ENCODE data around the gene ACAP3.
A peak's percentile ranks its signal among the peaks of the same experiment; 100 is the strongest.

ACAP3 gene

DNA sequence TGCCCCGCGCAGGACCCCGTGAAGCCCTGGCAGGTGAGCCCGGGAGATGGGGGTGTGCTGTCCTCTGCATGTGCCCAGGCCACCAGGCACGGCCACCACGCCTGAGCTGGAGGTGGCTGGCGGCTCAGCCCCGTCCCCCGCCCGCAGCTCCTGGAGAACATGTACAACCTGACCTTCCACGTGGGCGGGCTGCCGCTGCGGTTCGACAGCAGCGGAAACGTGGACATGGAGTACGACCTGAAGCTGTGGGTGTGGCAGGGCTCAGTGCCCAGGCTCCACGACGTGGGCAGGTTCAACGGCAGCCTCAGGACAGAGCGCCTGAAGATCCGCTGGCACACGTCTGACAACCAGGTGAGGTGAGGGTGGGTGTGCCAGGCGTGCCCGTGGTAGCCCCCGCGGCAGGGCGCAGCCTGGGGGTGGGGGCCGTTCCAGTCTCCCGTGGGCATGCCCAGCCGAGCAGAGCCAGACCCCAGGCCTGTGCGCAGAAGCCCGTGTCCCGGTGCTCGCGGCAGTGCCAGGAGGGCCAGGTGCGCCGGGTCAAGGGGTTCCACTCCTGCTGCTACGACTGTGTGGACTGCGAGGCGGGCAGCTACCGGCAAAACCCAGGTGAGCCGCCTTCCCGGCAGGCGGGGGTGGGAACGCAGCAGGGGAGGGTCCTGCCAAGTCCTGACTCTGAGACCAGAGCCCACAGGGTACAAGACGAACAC, 25.2 kb upstream of the ACAP3 start:
- no peaks in the 10 kb centered on the region for H3K27me3 ChIP-seq (replicated peaks; ENCODE audit: control insufficient read depth, insufficient read depth, low read length)
- no peak overlapping the region for H3K4me3 ChIP-seq (ENCODE audit: low read length)
- no peak for DNase-seq (ENCODE audit: low read depth)

DNA sequence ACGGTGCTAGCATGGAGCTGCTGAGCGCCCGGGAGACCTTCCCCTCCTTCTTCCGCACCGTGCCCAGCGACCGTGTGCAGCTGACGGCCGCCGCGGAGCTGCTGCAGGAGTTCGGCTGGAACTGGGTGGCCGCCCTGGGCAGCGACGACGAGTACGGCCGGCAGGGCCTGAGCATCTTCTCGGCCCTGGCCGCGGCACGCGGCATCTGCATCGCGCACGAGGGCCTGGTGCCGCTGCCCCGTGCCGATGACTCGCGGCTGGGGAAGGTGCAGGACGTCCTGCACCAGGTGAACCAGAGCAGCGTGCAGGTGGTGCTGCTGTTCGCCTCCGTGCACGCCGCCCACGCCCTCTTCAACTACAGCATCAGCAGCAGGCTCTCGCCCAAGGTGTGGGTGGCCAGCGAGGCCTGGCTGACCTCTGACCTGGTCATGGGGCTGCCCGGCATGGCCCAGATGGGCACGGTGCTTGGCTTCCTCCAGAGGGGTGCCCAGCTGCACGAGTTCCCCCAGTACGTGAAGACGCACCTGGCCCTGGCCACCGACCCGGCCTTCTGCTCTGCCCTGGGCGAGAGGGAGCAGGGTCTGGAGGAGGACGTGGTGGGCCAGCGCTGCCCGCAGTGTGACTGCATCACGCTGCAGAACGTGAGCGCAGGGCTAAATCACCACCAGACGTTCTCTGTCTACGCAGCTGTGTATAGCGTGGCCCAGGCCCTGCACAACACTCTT, 24.5 kb upstream of the ACAP3 start:
- H3K36me3 ChIP-seq (ENCODE audit: control insufficient read depth, insufficient read depth, low read length, severe bottlenecking) = peaks cover 7% of the 10 kb centered on the region
- H3K9ac ChIP-seq (ENCODE audit: low read length) = no peak overlapping the region
- peaks cover 13% of the 10 kb centered on the region for H3K4me1 ChIP-seq (ENCODE audit: control insufficient read depth, insufficient read depth, low read length)
- H3K4me3 ChIP-seq (ENCODE audit: low read length) = no peak overlapping the region
- H3K27me3 ChIP-seq (replicated peaks; ENCODE audit: control insufficient read depth, insufficient read depth, low read length) = no peaks in the 10 kb centered on the region
- no peak for DNase-seq (ENCODE audit: low read depth)
- no peaks in the 10 kb centered on the region for H3K9me3 ChIP-seq (ENCODE audit: control insufficient read depth, low read length)

More for the DNA sequence above, 25.2 kb upstream of the ACAP3 start:
- peaks cover 13% of the 10 kb centered on the region for H3K4me1 ChIP-seq (ENCODE audit: control insufficient read depth, insufficient read depth, low read length)
- H3K36me3 ChIP-seq (ENCODE audit: control insufficient read depth, insufficient read depth, low read length, severe bottlenecking) = peaks cover 5% of the 10 kb centered on the region
- H3K9ac ChIP-seq (ENCODE audit: low read length) = no peak overlapping the region
- no peaks in the 10 kb centered on the region for H3K9me3 ChIP-seq (ENCODE audit: control insufficient read depth, low read length)

DNA sequence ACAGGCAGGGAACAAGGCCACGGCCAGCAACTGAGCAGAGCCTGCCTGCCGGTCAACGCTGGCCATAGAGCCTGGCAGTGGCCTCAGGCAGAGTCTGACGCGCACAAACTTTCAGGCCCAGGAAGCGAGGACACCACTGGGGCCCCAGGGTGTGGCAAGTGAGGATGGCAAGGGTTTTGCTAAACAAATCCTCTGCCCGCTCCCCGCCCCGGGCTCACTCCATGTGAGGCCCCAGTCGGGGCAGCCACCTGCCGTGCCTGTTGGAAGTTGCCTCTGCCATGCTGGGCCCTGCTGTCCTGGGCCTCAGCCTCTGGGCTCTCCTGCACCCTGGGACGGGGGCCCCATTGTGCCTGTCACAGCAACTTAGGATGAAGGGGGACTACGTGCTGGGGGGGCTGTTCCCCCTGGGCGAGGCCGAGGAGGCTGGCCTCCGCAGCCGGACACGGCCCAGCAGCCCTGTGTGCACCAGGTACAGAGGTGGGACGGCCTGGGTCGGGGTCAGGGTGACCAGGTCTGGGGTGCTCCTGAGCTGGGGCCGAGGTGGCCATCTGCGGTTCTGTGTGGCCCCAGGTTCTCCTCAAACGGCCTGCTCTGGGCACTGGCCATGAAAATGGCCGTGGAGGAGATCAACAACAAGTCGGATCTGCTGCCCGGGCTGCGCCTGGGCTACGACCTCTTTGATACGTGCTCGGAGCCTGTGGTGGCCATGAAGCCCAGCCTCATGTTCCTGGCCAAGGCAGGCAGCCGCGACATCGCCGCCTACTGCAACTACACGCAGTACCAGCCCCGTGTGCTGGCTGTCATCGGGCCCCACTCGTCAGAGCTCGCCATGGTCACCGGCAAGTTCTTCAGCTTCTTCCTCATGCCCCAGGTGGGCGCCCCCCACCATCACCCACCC, 23.6 kb upstream of the ACAP3 start, which contains the start of gene TAS1R3:
TSS of gene TAS1R3 (plus strand) at position 213 of the 898 bp plus-strand sequence. CDS start at position 279, 66 bp downstream.
- peak; percentile 41 for DNase-seq (ENCODE audit: low read depth)
- Histone ChIP-seq H3K36me3 (ENCODE audit: control insufficient read depth, insufficient read depth, low read length, severe bottlenecking) (peaks cover 6% of the 10 kb centered on the region), H3K27me3 (replicated peaks; ENCODE audit: control insufficient read depth, insufficient read depth, low read length) (no peaks in the 10 kb centered on the region), H3K4me1 (ENCODE audit: control insufficient read depth, insufficient read depth, low read length) (peaks cover 13% of the 10 kb centered on the region), H3K9ac (ENCODE audit: low read length) (peak within 1 kb of the TSS; percentile 54), H3K9me3 (ENCODE audit: control insufficient read depth, low read length) (no peaks in the 10 kb centered on the region), H3K4me3 (ENCODE audit: low read length) (no peak within 1 kb of the TSS)

DNA sequence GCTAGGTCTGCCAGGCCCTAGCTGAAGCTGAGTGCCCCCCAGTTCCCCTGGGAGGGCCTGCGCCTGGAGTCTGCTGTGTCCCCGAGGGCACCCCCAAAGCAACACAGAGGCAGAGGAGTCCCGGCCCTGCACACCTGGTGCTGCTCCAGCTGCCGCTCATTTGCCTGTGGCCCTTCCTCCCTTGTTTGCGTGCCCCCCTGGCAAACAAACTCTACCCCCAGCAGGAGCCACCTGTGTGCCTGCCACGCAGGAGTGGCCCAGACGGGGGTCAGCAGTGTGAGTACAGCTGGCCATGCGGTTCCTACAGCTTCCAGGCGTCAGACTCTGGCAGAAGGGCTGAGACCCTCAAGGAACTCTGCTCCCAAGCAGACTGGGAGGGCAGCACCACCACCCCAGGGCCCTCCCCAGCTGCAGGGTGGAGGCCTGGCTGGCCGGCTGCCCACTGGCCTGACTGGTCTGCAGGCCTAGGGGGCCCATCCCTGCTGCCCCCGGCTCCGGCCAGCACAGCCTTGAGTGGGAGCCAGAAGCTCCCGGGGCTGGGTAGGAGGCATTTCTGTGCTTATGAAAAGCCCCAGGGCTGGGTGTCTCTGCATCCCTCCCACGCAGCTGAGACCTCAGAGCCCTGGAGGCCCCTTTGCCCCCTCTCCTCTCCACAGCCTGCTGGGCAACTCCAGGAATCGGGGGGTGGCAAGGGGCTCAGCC, 22.8 kb upstream of the ACAP3 start:
- Histone ChIP-seq H3K36me3 (ENCODE audit: control insufficient read depth, insufficient read depth, low read length, severe bottlenecking) (peaks cover 6% of the 10 kb centered on the region), H3K9me3 (ENCODE audit: control insufficient read depth, low read length) (no peaks in the 10 kb centered on the region), H3K4me1 (ENCODE audit: control insufficient read depth, insufficient read depth, low read length) (peaks cover 19% of the 10 kb centered on the region), H3K4me3 (ENCODE audit: low read length) (no peak overlapping the region), H3K9ac (ENCODE audit: low read length) (peak overlapping the region; percentile 54), H3K27me3 (replicated peaks; ENCODE audit: control insufficient read depth, insufficient read depth, low read length) (no peaks in the 10 kb centered on the region)
- DNase-seq (ENCODE audit: low read depth) = peak; percentile 40

DNA sequence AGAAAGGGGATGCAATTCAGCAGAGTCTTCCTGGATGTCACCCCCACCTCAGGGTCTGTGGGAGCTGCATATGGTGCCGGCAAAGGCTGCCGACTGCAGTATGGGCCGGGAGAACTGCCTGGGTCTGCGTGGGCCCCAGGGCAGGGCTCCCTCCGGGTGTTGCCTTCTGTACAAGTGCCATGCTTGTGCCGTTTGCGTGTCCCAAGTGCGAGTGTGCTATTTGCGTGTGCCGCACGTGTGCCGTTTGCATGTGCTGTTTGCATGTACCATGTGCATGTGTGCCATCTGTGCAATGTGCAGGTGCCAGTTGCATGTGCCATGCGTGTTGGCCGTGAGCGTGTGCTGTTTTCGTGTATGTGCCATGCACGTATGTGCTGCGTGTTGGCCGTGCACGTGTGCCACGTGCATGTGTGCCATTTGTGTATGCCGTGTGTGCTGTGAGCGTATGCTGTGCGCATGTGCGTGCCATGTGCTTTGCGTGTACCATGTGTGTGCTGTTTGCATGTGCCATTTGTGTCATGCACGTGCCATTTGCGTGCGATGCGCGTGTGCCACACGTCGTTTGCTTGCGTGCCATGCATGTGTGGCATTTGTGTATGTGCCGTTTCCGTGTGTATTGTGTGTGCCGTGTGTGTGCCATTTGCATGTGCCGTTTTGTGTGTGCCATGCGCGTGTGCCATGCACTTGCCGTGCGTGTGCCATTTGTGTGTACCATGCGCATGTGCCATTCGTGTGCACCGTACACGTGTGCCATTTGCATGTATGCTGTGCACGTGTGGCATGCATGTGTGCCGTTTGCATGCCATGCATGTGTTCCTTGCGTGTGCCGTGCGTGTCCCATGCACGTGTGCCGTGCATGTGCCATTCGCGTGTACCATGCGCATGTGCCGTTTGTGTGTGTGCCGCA, 21.8 kb upstream of the ACAP3 start:
- H3K4me3 ChIP-seq (ENCODE audit: low read length) = no peak overlapping the region
- H3K27me3 ChIP-seq (replicated peaks; ENCODE audit: control insufficient read depth, insufficient read depth, low read length) = no peaks in the 10 kb centered on the region
- peaks cover 23% of the 10 kb centered on the region for H3K4me1 ChIP-seq (ENCODE audit: control insufficient read depth, insufficient read depth, low read length)
- H3K36me3 ChIP-seq (ENCODE audit: control insufficient read depth, insufficient read depth, low read length, severe bottlenecking) = peaks cover 6% of the 10 kb centered on the region
- DNase-seq (ENCODE audit: low read depth) = no peak
- no peak overlapping the region for H3K9ac ChIP-seq (ENCODE audit: low read length)
- H3K9me3 ChIP-seq (ENCODE audit: control insufficient read depth, low read length) = no peaks in the 10 kb centered on the region

DNA sequence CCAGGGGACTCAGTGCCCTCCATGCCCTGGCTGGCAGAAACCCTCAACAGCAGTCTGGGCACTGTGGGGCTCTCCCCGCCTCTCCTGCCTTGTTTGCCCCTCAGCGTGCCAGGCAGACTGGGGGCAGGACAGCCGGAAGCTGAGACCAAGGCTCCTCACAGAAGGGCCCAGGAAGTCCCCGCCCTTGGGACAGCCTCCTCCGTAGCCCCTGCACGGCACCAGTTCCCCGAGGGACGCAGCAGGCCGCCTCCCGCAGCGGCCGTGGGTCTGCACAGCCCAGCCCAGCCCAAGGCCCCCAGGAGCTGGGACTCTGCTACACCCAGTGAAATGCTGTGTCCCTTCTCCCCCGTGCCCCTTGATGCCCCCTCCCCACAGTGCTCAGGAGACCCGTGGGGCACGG, 20.5 kb upstream of the ACAP3 start:
- Histone ChIP-seq H3K36me3 (ENCODE audit: control insufficient read depth, insufficient read depth, low read length, severe bottlenecking) (peaks cover 6% of the 10 kb centered on the region), H3K9ac (ENCODE audit: low read length) (no peak overlapping the region), H3K4me1 (ENCODE audit: control insufficient read depth, insufficient read depth, low read length) (peaks cover 27% of the 10 kb centered on the region), H3K9me3 (ENCODE audit: control insufficient read depth, low read length) (no peaks in the 10 kb centered on the region), H3K27me3 (replicated peaks; ENCODE audit: control insufficient read depth, insufficient read depth, low read length) (no peaks in the 10 kb centered on the region), H3K4me3 (ENCODE audit: low read length) (no peak overlapping the region)
- no peak for DNase-seq (ENCODE audit: low read depth)

DNA sequence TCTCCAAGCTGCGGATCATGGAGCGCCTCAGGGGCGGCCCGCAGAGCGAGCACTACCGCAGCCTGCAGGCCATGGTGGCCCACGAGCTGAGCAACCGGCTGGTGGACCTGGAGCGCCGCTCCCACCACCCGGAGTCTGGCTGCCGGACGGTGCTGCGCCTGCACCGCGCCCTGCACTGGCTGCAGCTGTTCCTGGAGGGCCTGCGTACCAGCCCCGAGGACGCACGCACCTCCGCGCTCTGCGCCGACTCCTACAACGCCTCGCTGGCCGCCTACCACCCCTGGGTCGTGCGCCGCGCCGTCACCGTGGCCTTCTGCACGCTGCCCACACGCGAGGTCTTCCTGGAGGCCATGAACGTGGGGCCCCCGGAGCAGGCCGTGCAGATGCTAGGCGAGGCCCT, 19.6 kb upstream of the ACAP3 start:
- Histone ChIP-seq H3K4me1 (ENCODE audit: control insufficient read depth, insufficient read depth, low read length) (peaks cover 30% of the 10 kb centered on the region), H3K9me3 (ENCODE audit: control insufficient read depth, low read length) (no peaks in the 10 kb centered on the region), H3K9ac (ENCODE audit: low read length) (no peak overlapping the region), H3K36me3 (ENCODE audit: control insufficient read depth, insufficient read depth, low read length, severe bottlenecking) (peaks cover 6% of the 10 kb centered on the region), H3K27me3 (replicated peaks; ENCODE audit: control insufficient read depth, insufficient read depth, low read length) (no peaks in the 10 kb centered on the region), H3K4me3 (ENCODE audit: low read length) (no peak overlapping the region)
- DNase-seq (ENCODE audit: low read depth) = no peak

DNA sequence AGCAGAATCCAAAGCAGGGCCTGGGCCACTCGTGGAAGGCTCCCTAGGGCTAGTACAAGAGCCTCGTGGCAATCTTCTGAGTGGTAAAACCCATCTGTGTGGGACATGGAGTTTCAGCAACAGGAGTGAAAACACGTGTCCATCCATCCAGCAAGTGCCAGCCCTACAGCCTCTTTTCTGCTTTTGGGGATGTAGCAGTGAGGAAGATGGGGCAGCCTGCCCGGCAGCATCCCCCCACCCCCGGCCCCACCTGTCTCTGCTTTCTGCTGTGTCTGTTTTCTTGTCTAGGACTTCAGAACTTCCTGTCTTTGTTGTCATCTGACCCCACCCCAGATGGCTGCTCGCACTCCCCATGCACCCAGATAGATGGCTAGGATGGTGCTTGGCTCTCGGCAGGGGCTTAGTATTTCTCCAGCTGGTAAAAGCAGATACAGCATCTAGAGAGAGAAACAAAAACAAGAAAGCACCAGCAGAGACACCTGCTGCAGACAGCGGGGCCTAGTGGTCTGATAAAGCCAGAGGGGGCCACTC, 18.4 kb upstream of the ACAP3 start:
- H3K4me1 ChIP-seq (ENCODE audit: control insufficient read depth, insufficient read depth, low read length) = peaks cover 30% of the 10 kb centered on the region
- H3K9me3 ChIP-seq (ENCODE audit: control insufficient read depth, low read length) = no peaks in the 10 kb centered on the region
- no peak for DNase-seq (ENCODE audit: low read depth)
- H3K4me3 ChIP-seq (ENCODE audit: low read length) = peak overlapping the region; percentile 85
- peaks cover 6% of the 10 kb centered on the region for H3K36me3 ChIP-seq (ENCODE audit: control insufficient read depth, insufficient read depth, low read length, severe bottlenecking)
- no peaks in the 10 kb centered on the region for H3K27me3 ChIP-seq (replicated peaks; ENCODE audit: control insufficient read depth, insufficient read depth, low read length)
- H3K9ac ChIP-seq (ENCODE audit: low read length) = peak overlapping the region; percentile 91

DNA sequence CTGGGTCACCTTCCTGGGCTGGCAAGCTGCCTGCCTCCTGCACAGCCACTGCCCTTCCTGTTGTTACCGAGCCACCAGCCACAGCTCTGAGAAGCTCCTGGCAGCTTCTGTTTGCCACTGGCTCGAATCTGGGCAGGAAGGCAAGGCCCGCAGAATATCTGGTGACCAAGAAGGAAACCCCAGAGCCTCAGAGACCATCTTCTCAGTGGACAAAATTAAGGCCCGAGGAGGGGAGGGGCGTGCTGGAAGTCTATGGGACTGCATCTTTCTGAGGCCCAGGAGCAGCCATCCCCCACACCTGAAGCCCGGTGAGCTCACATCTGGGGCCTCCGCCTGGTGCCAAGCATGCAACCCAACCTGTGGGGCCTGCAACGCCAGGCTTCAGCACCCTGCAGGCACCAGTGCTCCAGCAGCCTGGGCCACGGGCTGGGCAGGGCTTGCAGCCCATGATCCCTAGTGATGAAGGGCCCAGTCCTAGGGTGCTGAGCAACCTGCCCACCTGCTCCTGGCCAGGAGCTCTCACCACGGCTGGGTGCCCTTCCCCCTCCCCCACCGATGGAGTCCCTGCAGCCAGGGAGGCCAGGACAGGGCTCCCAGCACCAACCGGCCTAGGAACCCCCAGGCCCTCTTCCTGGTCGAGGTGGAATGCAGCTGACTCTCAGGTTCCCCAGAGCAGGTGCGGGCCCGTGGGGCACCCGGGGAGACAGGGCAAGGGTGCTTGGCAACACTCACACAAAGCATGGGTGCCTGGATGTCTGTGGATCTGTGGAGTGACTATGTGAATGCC, 17.8 kb upstream of the ACAP3 start:
- Histone ChIP-seq H3K9ac (ENCODE audit: low read length) (peak overlapping the region; percentile 91), H3K36me3 (ENCODE audit: control insufficient read depth, insufficient read depth, low read length, severe bottlenecking) (peaks cover 6% of the 10 kb centered on the region), H3K4me3 (ENCODE audit: low read length) (peak overlapping the region; percentile 85), H3K27me3 (replicated peaks; ENCODE audit: control insufficient read depth, insufficient read depth, low read length) (no peaks in the 10 kb centered on the region), H3K9me3 (ENCODE audit: control insufficient read depth, low read length) (no peaks in the 10 kb centered on the region), H3K4me1 (ENCODE audit: control insufficient read depth, insufficient read depth, low read length) (peaks cover 29% of the 10 kb centered on the region)
- no peak for DNase-seq (ENCODE audit: low read depth)
